ENCODE results near the gene CD44.

Gene CD44

GRCh38 chr11:35112056-35112845 lies 26.7 kb upstream of the CD44 start:
- Histone ChIP-seq H3K4me1 (ENCODE audit: control insufficient read depth, insufficient read depth, low read length, poor library complexity, severe bottlenecking) (peaks cover 15% of the 10 kb centered on the region), H3K9me3 (ENCODE audit: control insufficient read depth, low read length) (no peaks in the 10 kb centered on the region), H3K27ac (ENCODE audit: low read depth, low read length, severe bottlenecking) (no peak overlapping the region), H3K4me3 (ENCODE audit: extremely low read depth, insufficient read depth, low read length, poor library complexity, severe bottlenecking) (no peak overlapping the region), H3K36me3 (ENCODE audit: control insufficient read depth, insufficient read depth, low read length) (no peaks in the 10 kb centered on the region)
- WGBS, 2 experiments (ENCODE audit: insufficient coverage in 2 of 2), result 90 to 93% methylated on average over 5 of the region's 13 CpGs

DNA sequence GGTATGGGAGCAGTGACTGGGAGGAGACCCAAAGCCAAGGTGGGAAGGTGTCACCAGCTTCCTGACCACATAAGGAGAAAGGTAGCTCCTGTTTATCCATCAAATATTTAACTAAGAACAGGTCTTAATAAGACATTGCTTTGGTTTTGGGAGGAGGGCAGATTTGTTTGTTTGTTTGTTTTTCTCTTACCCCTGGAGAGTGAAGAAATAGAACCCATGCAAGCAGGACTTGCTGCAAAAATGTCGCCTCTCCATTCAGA lies 26.2 kb upstream of the CD44 start:
- Histone ChIP-seq H3K27ac (ENCODE audit: low read depth, low read length, severe bottlenecking) (no peak overlapping the region), H3K4me1 (ENCODE audit: control insufficient read depth, insufficient read depth, low read length, poor library complexity, severe bottlenecking) (peaks cover 15% of the 10 kb centered on the region), H3K4me3 (ENCODE audit: extremely low read depth, insufficient read depth, low read length, poor library complexity, severe bottlenecking) (no peak overlapping the region), H3K9me3 (ENCODE audit: control insufficient read depth, low read length) (no peaks in the 10 kb centered on the region), H3K36me3 (ENCODE audit: control insufficient read depth, insufficient read depth, low read length) (no peaks in the 10 kb centered on the region)
- no CpG with 5 or more reads among the region's 1 CpG for WGBS, 2 experiments (ENCODE audit: insufficient coverage in 2 of 2)

- no peak overlapping the region for H3K27ac ChIP-seq (ENCODE audit: low read depth, low read length, severe bottlenecking)
- no peaks in the 10 kb centered on the region for H3K36me3 ChIP-seq (ENCODE audit: control insufficient read depth, insufficient read depth, low read length)
- H3K9me3 ChIP-seq (ENCODE audit: control insufficient read depth, low read length), result no peaks in the 10 kb centered on the region
- 88 to 94% methylated on average over 8 to 9 of the region's 9 CpGs for WGBS, 2 experiments (ENCODE audit: insufficient coverage in 2 of 2)
- H3K4me1 ChIP-seq (ENCODE audit: control insufficient read depth, insufficient read depth, low read length, poor library complexity, severe bottlenecking), result peaks cover 15% of the 10 kb centered on the region
- H3K4me3 ChIP-seq (ENCODE audit: extremely low read depth, insufficient read depth, low read length, poor library complexity, severe bottlenecking), result no peak overlapping the region
These were observed 23.9 kb upstream of the CD44 start for GRCh38 chr11:35114906-35115687.

- 95 to 100% methylated on average over 2 to 4 of the region's 4 CpGs for WGBS, 2 experiments (ENCODE audit: insufficient coverage in 2 of 2)
These were observed 23.3 kb upstream of the CD44 start for GRCh38 chr11:35115688-35116030.

GRCh38 chr11:35116245-35116644 lies 22.7 kb upstream of the CD44 start:
- Histone ChIP-seq H3K4me3 (ENCODE audit: extremely low read depth, insufficient read depth, low read length, poor library complexity, severe bottlenecking) (no peak overlapping the region), H3K27ac (ENCODE audit: low read depth, low read length, severe bottlenecking) (no peak overlapping the region), H3K4me1 (ENCODE audit: control insufficient read depth, insufficient read depth, low read length, poor library complexity, severe bottlenecking) (peaks cover 8% of the 10 kb centered on the region), H3K36me3 (ENCODE audit: control insufficient read depth, insufficient read depth, low read length) (no peaks in the 10 kb centered on the region), H3K9me3 (ENCODE audit: control insufficient read depth, low read length) (no peaks in the 10 kb centered on the region)
- WGBS, 2 experiments (ENCODE audit: insufficient coverage in 2 of 2), result 84 to 94% methylated on average over 3 to 5 of the region's 5 CpGs

More at GRCh38 chr11:35115688-35116030, 23.3 kb upstream of the CD44 start:
- Histone ChIP-seq H3K27ac (ENCODE audit: low read depth, low read length, severe bottlenecking) (no peak overlapping the region), H3K4me3 (ENCODE audit: extremely low read depth, insufficient read depth, low read length, poor library complexity, severe bottlenecking) (no peak overlapping the region), H3K36me3 (ENCODE audit: control insufficient read depth, insufficient read depth, low read length) (no peaks in the 10 kb centered on the region), H3K4me1 (ENCODE audit: control insufficient read depth, insufficient read depth, low read length, poor library complexity, severe bottlenecking) (peaks cover 14% of the 10 kb centered on the region), H3K9me3 (ENCODE audit: control insufficient read depth, low read length) (no peaks in the 10 kb centered on the region)

DNA sequence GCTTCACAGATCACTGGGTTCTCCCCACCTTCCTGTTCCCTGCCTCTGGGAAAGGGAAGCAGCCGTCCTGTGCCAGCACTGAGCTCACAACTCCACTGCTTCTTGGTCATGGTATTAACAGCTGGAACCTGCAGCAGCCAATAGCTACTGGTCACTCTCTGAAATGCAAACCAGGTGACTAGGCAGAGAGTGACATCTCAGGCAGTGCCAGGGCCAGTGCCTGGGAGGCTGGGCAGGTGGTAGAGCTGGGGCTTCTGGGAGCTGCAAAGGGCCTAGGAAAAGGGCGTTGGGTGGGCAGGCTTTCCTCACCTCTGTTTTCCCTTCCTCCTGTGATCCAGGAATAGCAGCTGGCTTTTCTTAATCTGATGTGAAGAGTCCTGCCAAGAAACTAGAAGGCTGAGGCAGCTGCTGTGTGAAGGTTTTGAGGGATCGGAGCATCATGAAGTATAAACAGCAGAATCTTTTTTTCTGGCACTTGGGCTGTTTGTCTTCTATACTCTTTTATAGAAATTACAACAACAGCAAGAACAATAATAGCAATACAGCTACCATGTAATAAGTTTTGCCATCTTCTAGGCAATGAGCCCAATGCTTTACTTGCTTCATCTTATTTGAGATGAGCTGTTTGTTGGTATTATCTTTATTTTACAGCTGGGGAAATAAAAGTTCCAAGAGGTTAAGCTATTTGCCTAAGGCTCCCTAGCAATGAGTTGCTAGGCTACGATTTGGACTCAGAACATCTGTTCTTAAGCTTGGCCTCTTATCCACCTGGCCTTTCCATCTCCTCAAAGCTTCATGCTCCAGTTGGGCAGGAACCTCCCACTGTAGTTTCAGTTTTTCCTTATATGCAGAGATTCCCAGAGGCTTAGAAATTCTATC lies 22.0 kb upstream of the CD44 start:
- H3K9me3 ChIP-seq (ENCODE audit: control insufficient read depth, low read length), result no peaks in the 10 kb centered on the region
- H3K4me3 ChIP-seq (ENCODE audit: extremely low read depth, insufficient read depth, low read length, poor library complexity, severe bottlenecking), result no peak overlapping the region
- no peaks in the 10 kb centered on the region for H3K36me3 ChIP-seq (ENCODE audit: control insufficient read depth, insufficient read depth, low read length)
- WGBS, 2 experiments (ENCODE audit: insufficient coverage in 2 of 2), result 83 to 100% methylated on average over 2 of the region's 4 CpGs
- peaks cover under 1% of the 10 kb centered on the region for H3K4me1 ChIP-seq (ENCODE audit: control insufficient read depth, insufficient read depth, low read length, poor library complexity, severe bottlenecking)
- no peak overlapping the region for H3K27ac ChIP-seq (ENCODE audit: low read depth, low read length, severe bottlenecking)

GRCh38 chr11:35118906-35119305 lies 20.1 kb upstream of the CD44 start:
- 93 to 96% methylated on average over 3 of the region's 4 CpGs for WGBS, 2 experiments (ENCODE audit: insufficient coverage in 2 of 2)
- Histone ChIP-seq H3K4me1 (ENCODE audit: control insufficient read depth, insufficient read depth, low read length, poor library complexity, severe bottlenecking) (no peaks in the 10 kb centered on the region), H3K27ac (ENCODE audit: low read depth, low read length, severe bottlenecking) (no peak overlapping the region), H3K36me3 (ENCODE audit: control insufficient read depth, insufficient read depth, low read length) (no peaks in the 10 kb centered on the region), H3K9me3 (ENCODE audit: control insufficient read depth, low read length) (no peaks in the 10 kb centered on the region), H3K4me3 (ENCODE audit: extremely low read depth, insufficient read depth, low read length, poor library complexity, severe bottlenecking) (no peak overlapping the region)

DNA sequence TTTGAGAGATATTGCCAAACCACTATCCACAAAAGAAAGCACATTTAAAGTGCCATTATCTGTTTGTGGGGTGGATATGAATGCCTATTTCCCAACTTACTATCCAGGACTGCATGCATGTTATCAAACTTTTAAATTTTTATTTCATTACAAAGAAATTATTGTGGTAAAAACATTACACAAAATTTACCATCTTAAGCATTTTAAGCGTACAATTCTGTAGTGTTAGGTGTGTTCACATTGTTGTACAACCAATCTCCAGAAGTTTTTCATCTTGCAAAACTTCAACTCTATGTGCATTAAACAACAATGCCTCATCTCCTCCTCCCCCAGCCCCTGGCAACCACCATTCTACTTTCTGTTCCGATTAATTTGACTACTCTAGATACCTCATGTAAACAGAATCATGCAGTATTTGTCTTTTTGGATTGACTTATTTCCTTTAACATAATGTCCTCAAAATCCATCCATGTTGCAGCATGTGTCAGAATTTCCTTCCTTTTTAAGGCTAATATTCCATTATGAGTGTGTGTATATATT lies 17.6 kb upstream of the CD44 start:
- H3K4me1 ChIP-seq (ENCODE audit: control insufficient read depth, insufficient read depth, low read length, poor library complexity, severe bottlenecking), result no peaks in the 10 kb centered on the region
- no peaks in the 10 kb centered on the region for H3K36me3 ChIP-seq (ENCODE audit: control insufficient read depth, insufficient read depth, low read length)
- no peak overlapping the region for H3K27ac ChIP-seq (ENCODE audit: low read depth, low read length, severe bottlenecking)
- WGBS, 2 experiments (ENCODE audit: insufficient coverage in 2 of 2), result 100% methylated on average over 1 of the region's 2 CpGs
- no peak overlapping the region for H3K4me3 ChIP-seq (ENCODE audit: extremely low read depth, insufficient read depth, low read length, poor library complexity, severe bottlenecking)
- H3K9me3 ChIP-seq (ENCODE audit: control insufficient read depth, low read length), result no peaks in the 10 kb centered on the region

- no peaks in the 10 kb centered on the region for H3K36me3 ChIP-seq (ENCODE audit: control insufficient read depth, insufficient read depth, low read length)
- no peak overlapping the region for H3K4me3 ChIP-seq (ENCODE audit: extremely low read depth, insufficient read depth, low read length, poor library complexity, severe bottlenecking)
- no peak overlapping the region for H3K27ac ChIP-seq (ENCODE audit: low read depth, low read length, severe bottlenecking)
- no peaks in the 10 kb centered on the region for H3K9me3 ChIP-seq (ENCODE audit: control insufficient read depth, low read length)
- no peaks in the 10 kb centered on the region for H3K4me1 ChIP-seq (ENCODE audit: control insufficient read depth, insufficient read depth, low read length, poor library complexity, severe bottlenecking)
- no CpG with 5 or more reads among the region's 1 CpG for WGBS, 2 experiments (ENCODE audit: insufficient coverage in 2 of 2)
These were observed 16.7 kb upstream of the CD44 start for GRCh38 chr11:35122308-35122707.

DNA sequence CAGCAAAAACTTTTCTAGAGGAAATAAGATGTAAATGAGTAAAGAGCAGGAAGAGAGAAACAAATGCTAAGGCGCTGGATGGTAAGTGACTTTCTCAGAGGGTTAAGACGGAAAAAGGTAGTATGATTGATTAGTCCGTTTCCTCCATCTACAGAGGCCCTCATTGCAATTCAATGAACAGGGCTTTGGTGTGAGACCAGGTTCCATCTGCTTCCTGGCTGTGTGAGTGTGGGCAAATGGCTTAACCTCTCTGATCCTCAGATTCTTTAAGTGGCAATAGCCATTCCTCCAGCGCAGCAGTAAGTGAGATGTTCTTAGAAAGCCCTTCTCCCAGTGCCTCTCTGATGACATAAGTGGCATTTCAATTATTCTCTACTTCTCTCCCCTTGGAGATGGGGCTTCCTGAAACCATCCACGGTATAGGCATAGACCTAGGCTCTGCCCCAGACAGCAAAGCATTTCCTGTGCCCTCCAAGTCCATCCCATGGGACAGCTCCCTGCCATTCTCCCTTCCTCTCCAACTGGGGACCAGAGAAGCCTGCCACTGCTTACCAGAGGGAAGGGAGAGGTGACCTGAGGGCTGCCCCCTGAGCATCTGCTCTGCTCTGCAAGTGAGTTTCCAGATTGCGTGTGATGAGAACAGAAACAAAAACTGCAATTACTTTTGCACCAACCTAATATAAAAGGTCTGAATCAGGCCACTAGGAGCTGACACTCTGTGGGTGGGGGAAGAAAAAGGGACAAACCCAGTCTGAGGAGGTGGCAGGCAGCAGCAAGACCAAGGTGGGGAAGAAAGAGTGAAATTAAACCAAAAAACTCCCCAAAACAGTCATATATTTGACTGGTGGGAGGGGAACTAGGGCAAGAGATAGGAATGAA lies 12.7 kb upstream of the CD44 start:
- WGBS, 2 experiments (ENCODE audit: insufficient coverage in 2 of 2), result 93 to 99% methylated on average over 3 to 5 of the region's 6 CpGs
- H3K9me3 ChIP-seq (ENCODE audit: control insufficient read depth, low read length), result no peaks in the 10 kb centered on the region

More for the DNA sequence above, 12.7 kb upstream of the CD44 start:
- H3K27ac ChIP-seq (ENCODE audit: low read depth, low read length, severe bottlenecking), result no peak overlapping the region
- H3K36me3 ChIP-seq (ENCODE audit: control insufficient read depth, insufficient read depth, low read length), result no peaks in the 10 kb centered on the region
- H3K4me1 ChIP-seq (ENCODE audit: control insufficient read depth, insufficient read depth, low read length, poor library complexity, severe bottlenecking), result no peaks in the 10 kb centered on the region
- no peak overlapping the region for H3K4me3 ChIP-seq (ENCODE audit: extremely low read depth, insufficient read depth, low read length, poor library complexity, severe bottlenecking)
